ENCODE results near the gene AGRN. TPM values are rescaled to one million over a fixed set of nuclear protein-coding genes. Genes with fewer than 3 reads are reported as not detected.

The AGRN gene
- total RNA-seq, 4 donors from 2014 or later: 8.2 to 86.9 (median 26.2) TPM

- TF ChIP-seq CTCF (IDR thresholded peaks at IDR 0.05) (no peak), POLR2A (IDR thresholded peaks at IDR 0.05) (no peak)
- intact Hi-C loops (cut with DNase I; ENCODE audit: low total_unique reads): no loop called here
- Histone ChIP-seq H3K27me3 (no peaks in the 10 kb centered on the region), H3K27ac (no peak overlapping the region), H3K4me3 (no peak overlapping the region), H3K4me1 (peaks cover 0 to 19% of the 10 kb centered on the region in 2 donors), H3K36me3 (no peaks in the 10 kb centered on the region), H3K9me3 (no peaks in the 10 kb centered on the region)
- DNase-seq: no peak
These were observed 3.8 kb downstream of the AGRN start for GRCh38 chr1:1023700-1024099.

- Histone ChIP-seq H3K27me3 (no peaks in the 10 kb centered on the region), H3K36me3 (no peaks in the 10 kb centered on the region), H3K9me3 (no peaks in the 10 kb centered on the region), H3K4me3 (no peak overlapping the region), H3K27ac (peak overlapping the region; percentile 5 to 34), H3K4me1 (peaks cover 0 to 19% of the 10 kb centered on the region in 2 donors)
- TF ChIP-seq CTCF (IDR thresholded peaks at IDR 0.05) (no peak), POLR2A (IDR thresholded peaks at IDR 0.05) (no peak)
- DNase-seq: no peak
- intact Hi-C loops (cut with DNase I; ENCODE audit: low total_unique reads): no loop called here
These were observed 4.3 kb downstream of the AGRN start for GRCh38 chr1:1024149-1024770.

GRCh38 chr1:1024771-1025699, 5.1 kb downstream of the AGRN start:
- intact Hi-C loops (cut with DNase I; ENCODE audit: low total_unique reads): no loop called here
- Histone ChIP-seq H3K4me3 (no peak overlapping the region), H3K27me3 (no peaks in the 10 kb centered on the region), H3K27ac (peak overlapping the region; percentile 5 to 34), H3K9me3 (no peaks in the 10 kb centered on the region), H3K36me3 (no peaks in the 10 kb centered on the region), H3K4me1 (peaks cover 0 to 18% of the 10 kb centered on the region in 2 donors)
- no peak for DNase-seq
- no peak for TF ChIP-seq CTCF (IDR thresholded peaks at IDR 0.05)
- TF ChIP-seq POLR2A (IDR thresholded peaks at IDR 0.05): no peak

GRCh38 chr1:1025730-1026129, 5.8 kb downstream of the AGRN start:
- Histone ChIP-seq H3K36me3 (no peaks in the 10 kb centered on the region), H3K27ac (no peak overlapping the region), H3K4me3 (no peak overlapping the region), H3K4me1 (peaks cover 0 to 12% of the 10 kb centered on the region in 2 donors), H3K27me3 (no peaks in the 10 kb centered on the region), H3K9me3 (no peaks in the 10 kb centered on the region)
- intact Hi-C loops (cut with DNase I; ENCODE audit: low total_unique reads): no loop called here
- TF ChIP-seq POLR2A (IDR thresholded peaks at IDR 0.05) (no peak), CTCF (IDR thresholded peaks at IDR 0.05) (no peak)
- DNase-seq: no peak
